Measurements from ENCODE around the gene IL21R.
"Not testable (repeated sequence)": the region's sequence is repeated elsewhere in the genome, so short reads cannot be mapped to it uniquely, and the experiment has no call there.

The IL21R gene

GRCh38 chr16:27429330-27429871 lies 27.4 kb downstream of the IL21R start:
- DNase-seq = peak; percentile 11

DNA sequence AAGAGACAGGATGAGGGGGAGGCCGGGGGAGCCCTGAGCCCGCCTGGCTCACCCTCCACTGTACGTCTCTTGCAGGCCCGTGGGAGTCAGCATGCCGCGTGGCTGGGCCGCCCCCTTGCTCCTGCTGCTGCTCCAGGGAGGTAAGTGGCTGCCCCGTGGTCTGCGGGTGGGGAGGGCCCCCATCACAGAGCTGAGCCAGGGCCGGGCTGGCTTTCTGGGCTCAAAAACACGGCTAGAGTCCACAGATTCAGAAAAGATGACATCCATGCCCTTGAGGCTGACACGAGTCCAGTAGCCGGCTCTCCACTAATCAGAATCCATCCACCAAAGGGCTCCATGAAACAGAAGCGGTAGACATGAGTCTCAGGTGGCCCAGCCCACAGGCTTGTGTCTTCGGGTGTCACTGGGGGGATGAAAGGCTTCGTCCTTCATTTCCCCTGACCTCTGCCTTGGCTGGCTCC lies 28.0 kb downstream of the IL21R start:
- peak; percentile 13 for DNase-seq

GRCh38 chr16:27430512-27430911 lies 28.5 kb downstream of the IL21R start:
- DNase-seq = peak; percentile 5

DNA sequence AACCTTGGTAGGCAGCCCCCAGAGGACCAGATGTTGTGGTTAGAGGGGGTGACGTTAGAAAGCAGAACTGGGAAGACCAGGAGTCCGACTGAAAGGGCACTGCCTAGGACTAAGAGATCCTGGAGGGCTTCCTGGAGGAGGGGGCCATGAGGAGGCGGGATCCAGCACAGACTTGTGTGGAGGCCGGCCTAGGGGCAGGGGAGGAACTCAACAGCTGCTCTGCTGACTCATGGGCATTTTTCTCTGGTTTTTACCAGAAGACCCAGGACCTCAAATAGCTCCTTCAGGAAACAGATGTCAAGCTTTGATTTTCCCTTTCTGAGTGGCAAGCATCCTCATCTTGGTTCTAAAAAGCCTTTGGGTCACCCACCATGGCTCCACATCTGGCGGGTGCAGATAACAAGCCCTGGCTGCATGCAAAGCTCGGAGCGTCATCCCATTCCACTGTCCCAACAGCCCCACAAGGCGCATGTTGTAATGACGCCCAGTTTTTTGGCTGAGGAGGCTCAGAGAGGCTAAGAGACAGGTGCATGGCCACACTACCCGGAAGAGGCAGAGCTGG lies 29.0 kb downstream of the IL21R start:
- DNase-seq = peak; percentile 42

- DNase-seq = peak; percentile 14
These were observed 30.0 kb downstream of the IL21R start for GRCh38 chr16:27431773-27432532.

DNA sequence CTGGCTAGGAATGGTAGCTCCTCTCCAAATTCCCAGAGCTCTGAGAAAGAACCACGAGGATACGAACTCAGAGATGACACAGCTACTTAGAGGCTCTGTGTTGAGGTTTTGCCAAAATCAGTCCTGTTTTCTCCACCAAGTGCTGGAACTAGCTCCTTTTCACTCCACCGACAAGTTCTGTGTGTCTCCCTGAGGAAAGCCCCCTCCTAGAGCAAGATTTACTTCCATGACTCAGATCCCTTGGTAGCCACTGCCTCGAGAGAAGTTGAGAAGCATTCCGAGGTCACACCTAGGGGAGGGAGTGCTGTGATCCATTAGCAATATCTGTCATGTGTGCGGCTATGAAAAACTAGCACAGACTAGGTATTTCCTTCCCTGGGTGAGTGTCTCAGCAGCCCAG lies 30.6 kb downstream of the IL21R start:
- DNase-seq = peak; percentile 1

- not testable (repeated sequence) for DNase-seq
These were observed 31.2 kb downstream of the IL21R start for GRCh38 chr16:27433191-27433590.

DNA sequence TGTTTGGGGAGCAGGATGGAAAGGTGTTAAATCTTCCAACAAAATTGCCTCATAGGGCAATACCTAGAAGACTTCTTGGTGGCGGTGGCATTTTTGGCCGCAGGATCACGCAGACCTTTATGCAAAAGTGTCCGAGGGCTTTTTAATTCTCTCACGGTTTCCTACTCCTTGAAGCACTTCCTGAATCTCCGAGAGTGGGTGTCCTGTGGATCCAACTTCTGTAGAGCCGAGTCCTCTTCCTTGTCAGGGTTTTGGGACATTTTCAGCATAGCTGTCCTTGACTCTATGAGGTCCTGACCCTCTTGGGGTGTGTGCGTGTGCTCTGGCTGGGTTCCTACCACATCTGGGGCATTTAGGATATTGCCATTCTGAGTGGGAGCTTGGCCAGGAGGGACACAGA lies 31.7 kb downstream of the IL21R start:
- DNase-seq = no peak

DNA sequence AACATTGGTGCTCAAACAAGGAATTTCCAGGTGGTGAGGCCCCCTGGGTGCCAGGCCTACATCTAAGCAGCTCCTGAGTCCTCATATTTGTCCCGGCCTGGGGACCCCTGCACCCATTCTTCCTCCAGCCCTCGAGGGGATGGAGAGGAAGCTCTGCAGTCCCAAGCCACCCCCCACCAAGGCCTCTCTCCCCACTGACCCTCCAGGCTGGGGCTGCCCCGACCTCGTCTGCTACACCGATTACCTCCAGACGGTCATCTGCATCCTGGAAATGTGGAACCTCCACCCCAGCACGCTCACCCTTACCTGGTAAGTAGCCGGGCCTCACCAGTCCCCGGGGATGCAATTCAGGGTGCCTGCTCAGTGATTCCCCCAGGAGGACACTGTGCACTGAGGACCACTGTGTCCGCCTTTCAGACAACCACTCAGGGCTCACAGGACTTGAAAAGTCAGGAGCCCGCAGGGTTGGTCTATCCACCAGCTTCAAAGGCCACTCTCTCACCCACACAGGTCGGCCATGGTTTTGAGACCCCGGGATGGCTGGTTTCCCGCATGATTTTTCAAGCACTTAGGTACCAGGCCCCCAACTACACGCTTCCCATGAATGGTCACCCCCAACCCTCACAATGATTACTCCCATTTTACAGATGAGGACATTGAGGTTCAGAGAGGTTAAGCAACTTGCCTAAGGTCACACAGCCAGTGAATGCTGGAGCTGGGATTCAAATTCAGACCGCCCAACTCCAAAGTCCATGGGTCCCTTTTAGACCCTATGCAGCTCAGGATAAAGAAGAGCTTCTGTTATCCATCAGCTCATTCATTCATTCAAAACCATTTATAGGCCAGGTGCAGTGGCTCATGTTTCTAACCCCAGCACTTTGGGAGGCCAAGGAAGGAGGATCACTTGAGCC lies 32.4 kb downstream of the IL21R start:
- peak; percentile 4 for DNase-seq

DNA sequence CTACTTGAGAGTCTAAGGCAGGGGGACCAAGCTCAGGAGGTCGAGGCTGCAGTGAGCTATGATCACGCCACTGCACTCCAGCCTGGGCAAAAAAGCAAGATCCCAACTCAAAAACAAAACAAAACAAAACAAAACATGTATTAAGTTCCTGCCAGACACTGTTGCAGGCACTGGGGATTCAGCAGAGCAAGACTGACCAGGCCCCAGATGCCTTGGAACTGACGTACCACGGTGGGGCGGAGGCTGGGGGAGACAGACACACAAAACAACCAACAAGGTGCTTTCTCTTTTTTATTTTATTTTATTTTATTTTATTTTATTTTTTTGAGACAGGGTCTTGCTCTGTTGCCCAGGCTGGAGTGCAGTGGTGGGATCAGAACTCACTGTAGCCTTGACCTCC lies 33.2 kb downstream of the IL21R start:
- DNase-seq = peak; percentile 1

- DNase-seq = peak; percentile 0
These were observed 34.1 kb downstream of the IL21R start for GRCh38 chr16:27436065-27436464.

DNA sequence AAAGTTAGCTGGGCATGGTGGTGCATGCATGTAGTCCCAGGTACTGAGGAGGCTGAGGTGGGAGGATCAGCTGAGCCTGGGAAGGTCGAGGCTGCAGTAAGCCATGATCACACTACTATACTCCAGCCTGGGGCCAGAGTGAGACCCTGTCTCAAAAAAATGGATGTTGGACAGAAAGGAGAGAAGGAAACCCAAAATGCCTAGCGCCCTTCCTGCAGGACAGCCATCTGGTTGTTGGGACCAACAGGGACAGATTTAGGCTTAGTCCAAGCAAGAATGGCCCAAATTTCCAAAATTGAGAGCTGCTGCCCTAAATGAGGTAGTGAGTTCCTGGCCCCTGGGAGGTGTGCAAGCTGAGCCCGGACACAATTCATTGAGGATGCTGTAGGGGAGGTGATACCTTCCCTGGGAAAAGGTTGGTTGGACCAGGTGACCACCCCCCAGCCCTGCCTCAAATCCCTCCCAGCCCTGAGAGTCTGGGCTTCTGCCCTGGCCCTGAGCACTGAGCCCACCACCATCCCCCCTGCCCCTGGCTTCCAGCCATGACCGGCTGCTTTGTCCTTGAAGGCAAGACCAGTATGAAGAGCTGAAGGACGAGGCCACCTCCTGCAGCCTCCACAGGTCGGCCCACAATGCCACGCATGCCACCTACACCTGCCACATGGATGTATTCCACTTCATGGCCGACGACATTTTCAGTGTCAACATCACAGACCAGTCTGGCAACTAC lies 35.1 kb downstream of the IL21R start:
- DNase-seq = peak; percentile 3

- no peak for DNase-seq
These were observed 36.0 kb downstream of the IL21R start for GRCh38 chr16:27437946-27438345.

GRCh38 chr16:27439271-27440018 lies 37.5 kb downstream of the IL21R start:
- DNase-seq = no peak

DNA sequence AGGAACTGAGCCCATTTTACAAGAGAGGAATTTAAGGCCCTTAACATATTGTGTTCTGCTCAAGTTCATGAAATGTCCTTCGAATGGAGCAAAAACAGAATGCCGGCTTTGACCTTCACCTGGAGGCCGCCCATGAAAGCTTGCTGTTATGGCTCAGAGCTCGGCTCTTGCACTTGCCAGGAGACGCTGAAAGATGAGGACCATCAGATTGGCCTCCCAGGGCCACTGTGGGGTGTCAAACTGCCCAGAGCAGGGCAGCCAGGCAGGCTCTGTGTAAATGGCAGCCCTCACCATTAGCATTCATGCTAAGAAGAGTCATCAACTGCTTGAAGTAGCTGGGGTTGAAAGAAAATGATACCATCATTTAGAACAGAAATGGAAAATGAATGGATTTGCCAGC lies 39.3 kb downstream of the IL21R start:
- no peak for DNase-seq

- no peak for DNase-seq
These were observed 40.0 kb downstream of the IL21R start for GRCh38 chr16:27441998-27442397.

DNA sequence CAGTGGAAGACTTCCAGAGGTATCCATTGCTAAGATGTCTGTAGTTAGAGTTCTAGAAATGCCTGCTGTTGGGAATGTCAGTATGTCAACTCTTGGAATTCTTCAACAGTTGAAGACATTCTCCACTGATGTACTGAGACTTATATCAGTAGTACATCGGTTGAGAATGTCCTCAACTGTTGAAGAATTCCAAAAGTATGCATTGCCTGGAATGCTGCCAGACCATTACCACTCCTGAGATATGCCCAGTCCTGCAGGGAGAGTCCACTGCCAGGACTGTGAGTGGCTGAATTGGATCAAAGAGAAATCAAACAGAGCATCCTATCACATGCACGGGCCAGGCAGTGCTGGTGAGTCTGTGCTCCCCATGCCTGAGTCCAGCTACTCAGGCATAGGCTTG lies 42.0 kb downstream of the IL21R start:
- DNase-seq = no peak

DNA sequence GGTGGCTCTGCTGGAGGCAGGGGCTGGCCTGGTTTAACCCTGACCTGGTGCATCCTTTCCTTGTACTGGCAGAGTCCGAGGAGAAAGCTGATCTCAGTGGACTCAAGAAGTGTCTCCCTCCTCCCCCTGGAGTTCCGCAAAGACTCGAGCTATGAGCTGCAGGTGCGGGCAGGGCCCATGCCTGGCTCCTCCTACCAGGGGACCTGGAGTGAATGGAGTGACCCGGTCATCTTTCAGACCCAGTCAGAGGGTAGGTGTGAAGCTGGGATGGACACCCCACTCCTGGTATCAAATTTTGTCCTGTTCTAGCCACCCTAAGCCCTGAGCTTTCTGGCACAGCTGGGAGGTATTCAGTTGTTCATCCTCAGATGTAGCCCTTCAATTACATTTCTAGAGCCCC lies 42.5 kb downstream of the IL21R start:
- DNase-seq = no peak

GRCh38 chr16:27445502-27446175 lies 43.7 kb downstream of the IL21R start:
- no peak for DNase-seq

- DNase-seq = no peak
These were observed 44.7 kb downstream of the IL21R start for GRCh38 chr16:27446721-27447120.

DNA sequence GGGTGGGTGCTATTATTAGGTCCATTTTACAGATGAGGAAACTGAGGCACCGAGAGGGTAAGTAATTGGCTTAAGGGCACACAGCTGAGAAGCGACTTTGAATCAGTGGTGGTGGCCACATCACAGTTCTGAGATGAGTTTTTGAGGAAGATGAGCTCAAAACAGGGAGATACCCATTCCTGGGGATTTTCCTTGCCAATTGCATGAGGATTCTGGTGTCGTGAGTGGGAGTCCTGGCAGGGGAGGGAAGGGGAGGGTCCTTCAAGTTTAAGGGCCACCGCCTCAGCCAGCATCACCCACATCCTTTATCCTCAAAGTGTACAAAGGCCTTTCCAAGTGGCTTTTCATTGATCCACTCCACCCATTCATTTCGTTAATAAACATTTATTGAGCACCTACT lies 45.3 kb downstream of the IL21R start:
- DNase-seq = no peak

Data from activated CD4-positive, alpha-beta T cell treated with anti-CD3 and anti-CD28 coated beads for 48 hours (primary cell).